ENCODE results near the gene SORBS1. TPM values are rescaled to one million over a fixed set of nuclear protein-coding genes. Genes with fewer than 3 reads are reported as not detected.

SORBS1 gene
- total and polyA plus RNA-seq, 2 of the 13 experiments (the other 11 are each of a cell fraction or from before 2014, with no cell fraction given): 16.8 to 39.8 TPM

GRCh38 chr10:95475827-95476468 is 85.2 kb downstream of the SORBS1 start (continued):
- TF ChIP-seq HNF1A (IDR thresholded peaks at IDR 0.05; ENCODE audit: low read depth): peak; percentile 81
- peak; percentile 87; the same call in 1 of the 2 replicates for TF ChIP-seq HNF1A (CRISPR knock-in tag; IDR thresholded peaks at IDR 0.05; ENCODE audit: borderline replicate concordance)
- peak; percentile 56; the same call in 1 of the 2 replicates for TF ChIP-seq ZSCAN9 (CRISPR knock-in tag; IDR thresholded peaks at IDR 0.05; ENCODE audit: borderline replicate concordance)
- peak; percentile 54; the same call in 1 of the 2 replicates for TF ChIP-seq DMAP1 (CRISPR knock-in tag; IDR thresholded peaks at IDR 0.05)
- TF ChIP-seq ZBTB20 (CRISPR knock-in tag; IDR thresholded peaks at IDR 0.05; ENCODE audit: borderline replicate concordance, low read depth): peak; percentile 62; the same call in 1 of the 2 replicates
- TF ChIP-seq SRF (IDR thresholded peaks at IDR 0.05; ENCODE audit: low read depth, low read length): no peak
- TF ChIP-seq EP300 (IDR thresholded peaks at IDR 0.05; ENCODE audit: low read depth in 2 of 2, low read length in 2 of 2): peak; percentile 24 to 96; a peak in 3 of 4 replicates
- TF ChIP-seq EP300 (CRISPR knock-in tag; IDR thresholded peaks at IDR 0.05; ENCODE audit: borderline replicate concordance): peak; percentile 89
- TF ChIP-seq KLF16 (CRISPR knock-in tag; IDR thresholded peaks at IDR 0.05): peak in 1 of 2 experiments; percentile 82; a peak in 1 of 4 replicates
- TF ChIP-seq CBX2 (IDR thresholded peaks at IDR 0.05; ENCODE audit: low read depth, low read length): no peak
- no peak for TF ChIP-seq CBX2 (CRISPR knock-in tag; IDR thresholded peaks at IDR 0.05; ENCODE audit: low read depth)
- no peak for TF ChIP-seq SP2 (CRISPR knock-in tag; IDR thresholded peaks at IDR 0.05)
- TF ChIP-seq SUZ12 (IDR thresholded peaks at IDR 0.05; ENCODE audit: low read depth, low read length): no peak
- peak; percentile 80; the same call in 1 of the 2 replicates for TF ChIP-seq ZNF792 (CRISPR knock-in tag; IDR thresholded peaks at IDR 0.05)
- TF ChIP-seq ZNF569 (CRISPR knock-in tag; IDR thresholded peaks at IDR 0.05; ENCODE audit: borderline replicate concordance): peak; percentile 37; the same call in 1 of the 2 replicates
- TF ChIP-seq GABPA (IDR thresholded peaks at IDR 0.05; ENCODE audit: low read depth, low read length): no peak
- 0 out of 2 replicates have a peak, but pooled peaks have one; percentile 23 for TF ChIP-seq GABPA (CRISPR knock-in tag; IDR thresholded peaks at IDR 0.05; ENCODE audit: low read depth)
- TF ChIP-seq PPARG (CRISPR knock-in tag; conservative IDR thresholded peaks at IDR 0.05): peak; percentile 89
- TF ChIP-seq ZNF710 (CRISPR knock-in tag; IDR thresholded peaks at IDR 0.05; ENCODE audit: borderline replicate concordance): peak; percentile 79; the same call in 1 of the 2 replicates
- peak; percentile 49; the same call in 1 of the 2 replicates for TF ChIP-seq ZNF543 (CRISPR knock-in tag; IDR thresholded peaks at IDR 0.05)
- TF ChIP-seq ZNF180 (CRISPR knock-in tag; IDR thresholded peaks at IDR 0.05; ENCODE audit: borderline replicate concordance, low read depth): no peak
- TF ChIP-seq ZNF564 (CRISPR knock-in tag; IDR thresholded peaks at IDR 0.05): 0 out of 2 replicates have a peak, but pooled peaks have one; percentile 43
- TF ChIP-seq KAT7 (CRISPR knock-in tag; IDR thresholded peaks at IDR 0.05; ENCODE audit: borderline replicate concordance): 0 out of 2 replicates have a peak, but pooled peaks have one; percentile 30
- TF ChIP-seq ZNF777 (CRISPR knock-in tag; IDR thresholded peaks at IDR 0.05): no peak
- TF ChIP-seq RARG (CRISPR knock-in tag; IDR thresholded peaks at IDR 0.05; ENCODE audit: low read depth): no peak
